Prostate gland (tissue), 2 donors: ENCODE data around the gene TMEM81. TPM values are rescaled to one million over a fixed set of nuclear protein-coding genes. Genes with fewer than 3 reads are reported as not detected.

Experiments
- DNase-seq: peaks from one replicate; pipeline ENCODE4 v3.0.0-alpha.2; 2019; ENCODE audit warnings: low spot score
- H3K27ac ChIP-seq, 2 donors: fragments of 200-600 bp; sonication (generic); 2 replicates each; pipeline ENCODE4 v1.5.1; 2017 to 2019
- H3K27me3 ChIP-seq: fragments of 200-600 bp; sonication (generic); replicated peaks from 2 replicates; pipeline ENCODE4 v1.5.1; 2019; ENCODE audit not compliant: insufficient read depth
- H3K36me3 ChIP-seq, 2 donors: fragments of 200-600 bp; sonication (generic); 1 replicate in 1 of 2; 2 replicates in 1 of 2; pipeline versions ENCODE4 v1.5.1 to v1.8.1; 2017 to 2019
- H3K4me1 ChIP-seq: fragments of 200-600 bp; sonication (generic); replicated peaks from 2 replicates; pipeline ENCODE4 v1.5.1; 2019
- H3K4me3 ChIP-seq, 2 donors: fragments of 200-600 bp; sonication (generic); 2 replicates each; pipeline ENCODE4 v1.5.1; 2017 to 2019
- H3K9me3 ChIP-seq: fragments of 200-600 bp; sonication (generic); 2 replicates; pipeline ENCODE4 v1.5.1; 2017
- CTCF ChIP-seq, 4 experiments: fragments of 200-600 bp in 2 of 4; fragments of 450-650 bp in 2 of 4; sonication (generic) in 2 of 4; IDR thresholded peaks; 1 replicate in 3 of 4; 2 replicates in 1 of 4; pipeline ENCODE4 v1.5.1; 2016 to 2019; ENCODE audit warnings: antibody characterized with exemption in 4 of 4, mild to moderate bottlenecking in 2 of 4, moderate library complexity in 2 of 4
- POLR2A ChIP-seq: fragments of 450-650 bp; IDR thresholded peaks from one replicate; pipeline ENCODE4 v1.6.1; 2016; ENCODE audit warnings: antibody characterized with exemption, mild to moderate bottlenecking
- POLR2AphosphoS5 ChIP-seq: sonication (generic); formaldehyde crosslinking; IDR thresholded peaks from one replicate; pipeline ENCODE4 v1.6.1; 2017; ENCODE audit warnings: antibody characterized with exemption
- WGBS: methylation state at CpG from one replicate; pipeline ENCODE4 v1.1.5; 2018; 5-methylcytosine and 5-hydroxymethylcytosine counted together
- intact Hi-C: fragments of 100-400 bp; cut with DNase I; formaldehyde crosslinking; loops from one replicate; pipeline ENCODE4 v1.14.2; 2022
- total RNA-seq, 2 donors: library from RNA; depleted of rRNA; stranded (reverse); fragments of >200 nt; gene quantifications; one replicate each; pipeline ENCODE4 v1.1.0, GENCODE V29; 2016

TMEM81 gene
- total RNA-seq, 2 donors from 2014 or later: 0.73 to 2.2 TPM

GRCh38 chr1:205060746-205061145 is 23.5 kb downstream of the TMEM81 start:
- no peaks in the 10 kb centered on the region for H3K9me3 ChIP-seq
- TF ChIP-seq CTCF (IDR thresholded peaks at IDR 0.05): no peak
- no peak for TF ChIP-seq POLR2A
- TF ChIP-seq POLR2AphosphoS5: no peak
- DNase-seq: no peak
- no peaks in the 10 kb centered on the region for H3K36me3 ChIP-seq
- no peaks in the 10 kb centered on the region for H3K27me3 ChIP-seq
- no peaks in the 10 kb centered on the region for H3K4me1 ChIP-seq
- intact Hi-C loops: loop anchor here (10.0 kb wide), 1 partner anchor 256 kb away; no protein-coding TSS in a partner anchor
- 94% methylated on average over 10 of the region's 10 CpGs for WGBS
- H3K27ac ChIP-seq: no peak overlapping the region
- H3K4me3 ChIP-seq: no peak overlapping the region

- H3K4me1 ChIP-seq: no peaks in the 10 kb centered on the region
- TF ChIP-seq POLR2A (no peak), CTCF (IDR thresholded peaks at IDR 0.05) (no peak), POLR2AphosphoS5 (no peak)
- intact Hi-C loops: loop anchor here (10.0 kb wide), 1 partner anchor 255 kb away; no protein-coding TSS in a partner anchor
- H3K9me3 ChIP-seq: no peaks in the 10 kb centered on the region
- no peak overlapping the region for H3K27ac ChIP-seq
- no peaks in the 10 kb centered on the region for H3K27me3 ChIP-seq
- DNase-seq: no peak
- WGBS: 89% methylated on average over 6 of the region's 6 CpGs
- no peak overlapping the region for H3K4me3 ChIP-seq
- no peaks in the 10 kb centered on the region for H3K36me3 ChIP-seq
Measured at GRCh38 chr1:205059660-205060059, 24.6 kb downstream of the TMEM81 start.

GRCh38 chr1:205058853-205059252 is 25.4 kb downstream of the TMEM81 start:
- Histone ChIP-seq H3K4me1 (no peaks in the 10 kb centered on the region), H3K36me3 (no peaks in the 10 kb centered on the region), H3K9me3 (no peaks in the 10 kb centered on the region), H3K4me3 (no peak overlapping the region), H3K27ac (no peak overlapping the region), H3K27me3 (no peaks in the 10 kb centered on the region)
- WGBS: 95% methylated on average over 12 of the region's 12 CpGs
- intact Hi-C loops: no loop called here
- TF ChIP-seq POLR2AphosphoS5: no peak
- TF ChIP-seq CTCF (IDR thresholded peaks at IDR 0.05): no peak
- no peak for TF ChIP-seq POLR2A
- no peak for DNase-seq

GRCh38 chr1:205057808-205058575 is 26.3 kb downstream of the TMEM81 start:
- TF ChIP-seq POLR2A (no peak), POLR2AphosphoS5 (no peak), CTCF (IDR thresholded peaks at IDR 0.05) (no peak)
- H3K27ac ChIP-seq: no peak overlapping the region
- intact Hi-C loops: no loop called here
- no peaks in the 10 kb centered on the region for H3K36me3 ChIP-seq
- DNase-seq: no peak
- H3K4me3 ChIP-seq: no peak overlapping the region
- H3K9me3 ChIP-seq: no peaks in the 10 kb centered on the region
- no peaks in the 10 kb centered on the region for H3K4me1 ChIP-seq
- 93% methylated on average over 19 of the region's 19 CpGs for WGBS
- no peaks in the 10 kb centered on the region for H3K27me3 ChIP-seq
